Panc1 (cell line): ENCODE results near the gene VTI1A. TPM values are rescaled to one million over a fixed set of nuclear protein-coding genes. Genes with fewer than 3 reads are reported as not detected.

Experiments
- ATAC-seq: fragments of 200-7000 bp; cut with Tn5 transposase; 2 replicates; pipeline ENCODE4 v1.9.1; 2020; ENCODE audit warnings: mild to moderate bottlenecking, moderate library complexity
- BruUV-seq: library from RNA; stranded (reverse); fragments of 400-500 nt; replicated peaks from 2 replicates; lab custom pipeline; 2021; lab: Mats Ljungman, UMichigan
- CTCF ChIA-PET: fragments of 300-600 bp; sonication (Branson Sonifier 250); formaldehyde crosslinking; loops from one replicate; lab custom pipeline; 2022; ENCODE audit warnings: antibody characterized with exemption; lab: Charles Lee
- POLR2A ChIA-PET: fragments of 300-600 bp; sonication (Branson Sonifier 250); formaldehyde crosslinking; loops from one replicate; lab custom pipeline; 2022; ENCODE audit warnings: antibody characterized with exemption; lab: Charles Lee
- DNase-seq: peaks from one replicate; pipeline ENCODE4 v3.0.0-alpha.2; 2010; ENCODE audit warnings: low read depth, low spot score
- H3K27ac ChIP-seq: 2 replicates; pipeline ENCODE4 v1.5.1; 2011; ENCODE audit warnings: mild to moderate bottlenecking, low read length, inconsistent platforms
- H3K27me3 ChIP-seq: fragments of 200-500 bp; sonication (Bioruptor generic); 2 replicates; pipeline ENCODE4 v1.6.0; 2014; ENCODE audit warnings: low read length, inconsistent platforms; ENCODE audit not compliant: control insufficient read depth, insufficient read depth
- H3K36me3 ChIP-seq: fragments of 200-500 bp; sonication (Bioruptor generic); 2 replicates; pipeline ENCODE4 v1.5.1; 2014; ENCODE audit warnings: inconsistent platforms, mild to moderate bottlenecking, low read length, moderate library complexity; ENCODE audit not compliant: control insufficient read depth, insufficient read depth
- H3K4me1 ChIP-seq: 2 replicates; pipeline ENCODE4 v1.5.1; 2011; ENCODE audit warnings: inconsistent platforms, mild to moderate bottlenecking, low read length, moderate library complexity; ENCODE audit not compliant: control insufficient read depth, insufficient read depth
- H3K4me3 ChIP-seq, 2 experiments: 2 replicates each; pipeline ENCODE4 v1.5.1; 2011 to 2012; ENCODE audit warnings: low read depth in 2 of 2, low read length in 2 of 2, mild to moderate bottlenecking in 2 of 2, inconsistent platforms in 1 of 2, moderate library complexity in 1 of 2
- H3K9me3 ChIP-seq: fragments of 200-500 bp; sonication (Bioruptor generic); 2 replicates; pipeline ENCODE4 v1.5.1; 2014; ENCODE audit warnings: low read depth, mild to moderate bottlenecking, inconsistent platforms, low read length, moderate library complexity; ENCODE audit not compliant: control insufficient read depth, insufficient read depth
- CTCF ChIP-seq: fragments of 450-650 bp; IDR thresholded peaks from 2 replicates; pipeline ENCODE4 v1.5.1; 2017; ENCODE audit warnings: mild to moderate bottlenecking
- POLR2AphosphoS5 ChIP-seq: IDR thresholded peaks from 2 replicates; pipeline ENCODE4 v1.6.1; 2012; ENCODE audit warnings: mild to moderate bottlenecking, low read depth, low read length, moderate library complexity
- SIN3A ChIP-seq: IDR thresholded peaks from 2 replicates; pipeline ENCODE4 v1.6.1; 2012; ENCODE audit warnings: low read depth, mild to moderate bottlenecking, low read length, moderate library complexity, borderline replicate concordance; ENCODE audit not compliant: insufficient read depth
- TCF7L2 ChIP-seq: IDR thresholded peaks from 2 replicates; pipeline ENCODE4 v1.6.1; 2011; ENCODE audit warnings: mild to moderate bottlenecking, low read depth, low read length, inconsistent platforms
- in situ Hi-C: cut with HindIII; loops from 2 replicates; pipeline ENCODE4 v1.10.0; 2016; ENCODE audit warnings: low sequenced_read_pairs, low pct_unique_long_range_greater_than_20kb
- intact Hi-C: fragments of 100-400 bp; cut with micrococcal nuclease; formaldehyde crosslinking; loops from one replicate; pipeline ENCODE4 v1.10.0; 2022; ENCODE audit not compliant: unreplicated experiment
- total RNA-seq: library from RNA; stranded (reverse); gene quantifications from one replicate; pipeline ENCODE4 v1.2.1, GENCODE V29; 2021; ENCODE audit not compliant: unreplicated experiment
- TF ChIP-seq, protein P1 (sequence below), 2 experiments: IDR thresholded peaks; 2 replicates each; pipeline ENCODE4 v1.6.1; 2011 to 2012; ENCODE audit warnings: low read depth in 2 of 2, control low read depth in 1 of 2, low read length in 1 of 2, mild to moderate bottlenecking in 1 of 2, moderate library complexity in 1 of 2; ENCODE audit not compliant: insufficient read depth in 1 of 2

Gene VTI1A
- total RNA-seq, 1 experiment from 2014 or later: 36.3 TPM

- POLR2A ChIA-PET: no interaction called here
- Histone ChIP-seq H3K4me1 (no peaks in the 10 kb centered on the region), H3K4me3 (no peak overlapping the region), H3K36me3 (no peaks in the 10 kb centered on the region), H3K9me3 (no peaks in the 10 kb centered on the region), H3K27me3 (no peaks in the 10 kb centered on the region), H3K27ac (no peak overlapping the region)
- no peak for TF ChIP-seq CTCF
- no peak for TF ChIP-seq TCF7L2
- no peak for TF ChIP-seq SIN3A
- TF ChIP-seq, protein P1, sequence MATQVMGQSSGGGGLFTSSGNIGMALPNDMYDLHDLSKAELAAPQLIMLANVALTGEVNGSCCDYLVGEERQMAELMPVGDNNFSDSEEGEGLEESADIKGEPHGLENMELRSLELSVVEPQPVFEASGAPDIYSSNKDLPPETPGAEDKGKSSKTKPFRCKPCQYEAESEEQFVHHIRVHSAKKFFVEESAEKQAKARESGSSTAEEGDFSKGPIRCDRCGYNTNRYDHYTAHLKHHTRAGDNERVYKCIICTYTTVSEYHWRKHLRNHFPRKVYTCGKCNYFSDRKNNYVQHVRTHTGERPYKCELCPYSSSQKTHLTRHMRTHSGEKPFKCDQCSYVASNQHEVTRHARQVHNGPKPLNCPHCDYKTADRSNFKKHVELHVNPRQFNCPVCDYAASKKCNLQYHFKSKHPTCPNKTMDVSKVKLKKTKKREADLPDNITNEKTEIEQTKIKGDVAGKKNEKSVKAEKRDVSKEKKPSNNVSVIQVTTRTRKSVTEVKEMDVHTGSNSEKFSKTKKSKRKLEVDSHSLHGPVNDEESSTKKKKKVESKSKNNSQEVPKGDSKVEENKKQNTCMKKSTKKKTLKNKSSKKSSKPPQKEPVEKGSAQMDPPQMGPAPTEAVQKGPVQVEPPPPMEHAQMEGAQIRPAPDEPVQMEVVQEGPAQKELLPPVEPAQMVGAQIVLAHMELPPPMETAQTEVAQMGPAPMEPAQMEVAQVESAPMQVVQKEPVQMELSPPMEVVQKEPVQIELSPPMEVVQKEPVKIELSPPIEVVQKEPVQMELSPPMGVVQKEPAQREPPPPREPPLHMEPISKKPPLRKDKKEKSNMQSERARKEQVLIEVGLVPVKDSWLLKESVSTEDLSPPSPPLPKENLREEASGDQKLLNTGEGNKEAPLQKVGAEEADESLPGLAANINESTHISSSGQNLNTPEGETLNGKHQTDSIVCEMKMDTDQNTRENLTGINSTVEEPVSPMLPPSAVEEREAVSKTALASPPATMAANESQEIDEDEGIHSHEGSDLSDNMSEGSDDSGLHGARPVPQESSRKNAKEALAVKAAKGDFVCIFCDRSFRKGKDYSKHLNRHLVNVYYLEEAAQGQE (IDR thresholded peaks at IDR 0.05; ENCODE audit: insufficient read depth in 1 of 2, low read depth in 2 of 2, low read length in 1 of 2): no peak
- TF ChIP-seq POLR2AphosphoS5: no peak
- DNase-seq (no peak), ATAC-seq (no peak)
- in situ Hi-C loops (no loop called here), intact Hi-C loops (no loop called here)
- CTCF ChIA-PET: no interaction called here
- no TSS peak for BruUV-seq
Observed at GRCh38 chr10:112607506-112607905, 160.5 kb downstream of the VTI1A start.

DNA sequence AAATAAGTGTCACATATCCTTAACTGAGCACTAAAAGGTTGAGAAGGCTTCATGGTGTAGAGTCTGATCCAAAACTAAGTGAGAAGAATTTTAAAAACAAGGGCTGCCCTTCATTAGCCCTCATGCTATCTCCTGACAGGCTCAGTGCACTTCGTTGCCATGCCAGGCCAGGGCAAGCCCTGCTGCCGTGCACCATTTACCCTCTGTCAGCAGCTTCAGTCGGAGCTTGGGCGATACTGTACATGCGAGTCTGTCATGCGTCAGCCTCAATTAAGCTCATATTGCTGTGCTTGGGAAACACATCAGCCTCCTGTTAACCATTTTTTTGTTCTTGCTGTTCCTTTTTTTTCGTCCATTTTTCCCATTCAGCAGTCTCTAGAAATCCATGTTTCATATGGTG is 166.6 kb downstream of the VTI1A start:
- Histone ChIP-seq H3K27ac (no peak overlapping the region), H3K4me3 (no peak overlapping the region), H3K36me3 (no peaks in the 10 kb centered on the region), H3K9me3 (peaks cover 13% of the 10 kb centered on the region), H3K4me1 (no peaks in the 10 kb centered on the region), H3K27me3 (no peaks in the 10 kb centered on the region)
- CTCF ChIA-PET: no interaction called here
- in situ Hi-C loops (no loop called here), intact Hi-C loops (no loop called here)
- no peak for DNase-seq
- POLR2A ChIA-PET: no interaction called here
- no peak for ATAC-seq
- TF ChIP-seq TCF7L2 (no peak), POLR2AphosphoS5 (no peak), CTCF (no peak), SIN3A (no peak)
- TF ChIP-seq, protein P1 (IDR thresholded peaks at IDR 0.05; ENCODE audit: insufficient read depth in 1 of 2, low read depth in 2 of 2, low read length in 1 of 2): no peak
- BruUV-seq: no TSS peak
